ENCODE data around the gene OTOGL.

GRCh38 chr12:80222261-80222660, 122.9 kb downstream of the OTOGL start:
- TF ChIP-seq REST (IDR thresholded peaks at IDR 0.05; ENCODE audit: insufficient read depth in 1 of 2, low read depth in 2 of 2, low read length in 2 of 2) (no peak), POLR2AphosphoS5 (IDR thresholded peaks at IDR 0.05; ENCODE audit: low read depth, low read length) (no peak), TAF1 (IDR thresholded peaks at IDR 0.05; ENCODE audit: borderline replicate concordance, insufficient read depth, low read length) (0 out of 2 replicates have a peak, but pooled peaks have one; percentile 5)
